ENCODE results near the gene DAB1. TPM values are rescaled to one million over a fixed set of nuclear protein-coding genes. Genes with fewer than 3 reads are reported as not detected.

Gene DAB1
- total RNA-seq, 1 donor from 2014 or later, result 19.1 TPM

DNA sequence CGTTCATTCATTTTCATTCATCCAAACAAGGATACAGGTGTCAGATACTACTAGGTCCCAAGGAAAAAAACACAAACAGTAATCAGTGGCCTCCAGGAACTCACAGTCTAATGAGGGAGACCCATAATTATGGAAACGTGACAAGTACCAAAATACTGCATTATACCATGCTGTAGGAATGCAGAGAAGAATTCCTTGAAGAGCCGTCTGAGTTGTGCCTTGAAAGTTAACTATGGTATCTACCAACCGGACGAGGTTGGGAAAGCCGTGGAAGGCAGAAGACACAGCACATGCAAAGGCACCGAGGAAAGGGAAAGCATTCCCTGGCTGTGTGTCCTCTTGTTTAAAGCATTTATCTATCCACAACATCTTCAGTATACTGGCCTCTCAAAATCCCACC, 206.0 kb downstream of the DAB1 start:
- TF ChIP-seq, protein P1, sequence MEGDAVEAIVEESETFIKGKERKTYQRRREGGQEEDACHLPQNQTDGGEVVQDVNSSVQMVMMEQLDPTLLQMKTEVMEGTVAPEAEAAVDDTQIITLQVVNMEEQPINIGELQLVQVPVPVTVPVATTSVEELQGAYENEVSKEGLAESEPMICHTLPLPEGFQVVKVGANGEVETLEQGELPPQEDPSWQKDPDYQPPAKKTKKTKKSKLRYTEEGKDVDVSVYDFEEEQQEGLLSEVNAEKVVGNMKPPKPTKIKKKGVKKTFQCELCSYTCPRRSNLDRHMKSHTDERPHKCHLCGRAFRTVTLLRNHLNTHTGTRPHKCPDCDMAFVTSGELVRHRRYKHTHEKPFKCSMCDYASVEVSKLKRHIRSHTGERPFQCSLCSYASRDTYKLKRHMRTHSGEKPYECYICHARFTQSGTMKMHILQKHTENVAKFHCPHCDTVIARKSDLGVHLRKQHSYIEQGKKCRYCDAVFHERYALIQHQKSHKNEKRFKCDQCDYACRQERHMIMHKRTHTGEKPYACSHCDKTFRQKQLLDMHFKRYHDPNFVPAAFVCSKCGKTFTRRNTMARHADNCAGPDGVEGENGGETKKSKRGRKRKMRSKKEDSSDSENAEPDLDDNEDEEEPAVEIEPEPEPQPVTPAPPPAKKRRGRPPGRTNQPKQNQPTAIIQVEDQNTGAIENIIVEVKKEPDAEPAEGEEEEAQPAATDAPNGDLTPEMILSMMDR (IDR thresholded peaks at IDR 0.05; ENCODE audit: unreplicated experiment), result no peak
- Mint-ChIP-seq H3K27me3 (ENCODE audit: unreplicated experiment) (peaks cover 6% of the 10 kb centered on the region), H3K9me3 (ENCODE audit: unreplicated experiment) (no peaks in the 10 kb centered on the region), H3K27ac (ENCODE audit: unreplicated experiment) (no peak overlapping the region), H3K4me3 (ENCODE audit: unreplicated experiment) (no peak overlapping the region), H3K4me1 (ENCODE audit: unreplicated experiment) (peaks cover 31% of the 10 kb centered on the region), H3K36me3 (ENCODE audit: low read depth, unreplicated experiment) (no peaks in the 10 kb centered on the region)
- DNase-seq (ENCODE audit: low spot score), result no peak

DNA sequence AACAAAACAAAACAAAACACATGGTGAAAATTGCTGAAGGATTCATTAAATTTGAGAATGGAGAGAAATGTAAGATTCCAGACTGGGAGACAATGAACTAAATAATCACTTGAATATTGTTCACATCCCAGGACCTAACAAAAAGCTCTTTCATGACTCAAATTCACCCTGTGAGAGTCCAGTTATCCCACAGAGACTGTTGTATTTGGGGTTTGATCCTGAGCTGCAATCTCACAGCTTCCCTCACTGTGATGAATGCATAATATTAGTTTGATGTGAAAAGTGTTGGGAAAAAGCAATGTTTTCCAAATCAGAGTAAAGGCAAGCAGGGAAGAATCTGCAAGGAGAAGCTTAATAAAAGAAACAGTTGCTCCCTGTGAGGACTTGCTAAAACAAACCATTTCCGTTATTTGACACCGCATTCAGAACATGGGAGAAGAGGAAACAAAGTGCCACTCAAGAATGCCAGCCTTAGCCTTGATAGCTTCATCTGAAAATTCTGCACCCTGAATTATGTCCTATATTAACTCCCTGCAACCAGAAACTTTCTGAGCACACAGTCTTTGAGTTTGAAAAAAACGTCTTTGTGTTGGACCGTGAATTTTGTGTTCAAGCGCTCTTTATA, 208.8 kb downstream of the DAB1 start:
- Mint-ChIP-seq H3K9me3 (ENCODE audit: unreplicated experiment) (no peaks in the 10 kb centered on the region), H3K4me1 (ENCODE audit: unreplicated experiment) (peaks cover 24% of the 10 kb centered on the region), H3K36me3 (ENCODE audit: low read depth, unreplicated experiment) (no peaks in the 10 kb centered on the region), H3K27ac (ENCODE audit: unreplicated experiment) (peak overlapping the region; percentile 59), H3K4me3 (ENCODE audit: unreplicated experiment) (no peak overlapping the region), H3K27me3 (ENCODE audit: unreplicated experiment) (peaks cover 4% of the 10 kb centered on the region)
- DNase-seq (ENCODE audit: low spot score), result no peak
- TF ChIP-seq, protein P1 (IDR thresholded peaks at IDR 0.05; ENCODE audit: unreplicated experiment), result no peak

DNA sequence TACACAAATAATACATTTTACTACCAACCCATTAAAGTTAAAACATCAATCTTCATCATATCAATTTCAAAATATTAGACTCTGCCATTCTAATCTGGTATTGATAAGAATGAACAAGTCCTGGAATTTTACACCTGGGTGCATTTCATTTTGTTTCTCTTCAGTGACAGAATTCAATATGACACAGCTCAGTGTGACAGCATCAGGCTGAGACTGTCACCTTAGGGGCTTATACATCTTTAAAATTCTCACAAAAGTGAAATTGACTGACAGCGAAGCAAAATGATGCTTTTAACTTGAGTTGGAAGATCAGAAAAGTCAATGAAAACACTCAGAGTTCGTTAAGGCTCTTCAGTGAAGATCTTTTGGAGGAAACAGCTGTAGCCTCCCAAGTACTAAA, 213.0 kb downstream of the DAB1 start:
- no peak for DNase-seq (ENCODE audit: low spot score)
- Mint-ChIP-seq H3K4me3 (ENCODE audit: unreplicated experiment) (no peak overlapping the region), H3K4me1 (ENCODE audit: unreplicated experiment) (peaks cover 23% of the 10 kb centered on the region), H3K9me3 (ENCODE audit: unreplicated experiment) (no peaks in the 10 kb centered on the region), H3K36me3 (ENCODE audit: low read depth, unreplicated experiment) (no peaks in the 10 kb centered on the region), H3K27ac (ENCODE audit: unreplicated experiment) (no peak overlapping the region), H3K27me3 (ENCODE audit: unreplicated experiment) (peaks cover 2% of the 10 kb centered on the region)
- TF ChIP-seq, protein P1 (IDR thresholded peaks at IDR 0.05; ENCODE audit: unreplicated experiment), result no peak

DNA sequence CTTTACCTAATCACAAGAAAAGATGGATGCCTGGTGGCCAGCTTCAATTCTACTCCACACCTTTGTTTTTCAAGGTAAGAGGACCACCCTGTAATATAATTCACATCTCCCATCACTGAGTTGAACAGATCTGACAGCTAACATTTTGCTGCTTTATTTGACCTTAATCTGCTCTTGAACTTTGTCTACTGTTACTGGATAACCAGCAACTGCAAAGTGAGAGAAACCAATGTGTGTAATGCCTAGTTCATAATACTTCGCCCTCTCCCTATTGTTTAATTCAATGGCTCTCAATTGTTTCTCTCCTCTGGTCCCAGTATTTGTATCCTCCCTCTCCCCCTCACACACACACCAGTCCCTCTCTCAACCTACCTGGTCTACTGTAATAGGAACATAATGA, 214.4 kb downstream of the DAB1 start:
- Mint-ChIP-seq H3K9me3 (ENCODE audit: unreplicated experiment) (no peaks in the 10 kb centered on the region), H3K27me3 (ENCODE audit: unreplicated experiment) (peaks cover 2% of the 10 kb centered on the region), H3K4me1 (ENCODE audit: unreplicated experiment) (peaks cover 23% of the 10 kb centered on the region), H3K4me3 (ENCODE audit: unreplicated experiment) (no peak overlapping the region), H3K36me3 (ENCODE audit: low read depth, unreplicated experiment) (no peaks in the 10 kb centered on the region), H3K27ac (ENCODE audit: unreplicated experiment) (no peak overlapping the region)
- TF ChIP-seq, protein P1 (IDR thresholded peaks at IDR 0.05; ENCODE audit: unreplicated experiment), result no peak
- DNase-seq (ENCODE audit: low spot score), result no peak

DNA sequence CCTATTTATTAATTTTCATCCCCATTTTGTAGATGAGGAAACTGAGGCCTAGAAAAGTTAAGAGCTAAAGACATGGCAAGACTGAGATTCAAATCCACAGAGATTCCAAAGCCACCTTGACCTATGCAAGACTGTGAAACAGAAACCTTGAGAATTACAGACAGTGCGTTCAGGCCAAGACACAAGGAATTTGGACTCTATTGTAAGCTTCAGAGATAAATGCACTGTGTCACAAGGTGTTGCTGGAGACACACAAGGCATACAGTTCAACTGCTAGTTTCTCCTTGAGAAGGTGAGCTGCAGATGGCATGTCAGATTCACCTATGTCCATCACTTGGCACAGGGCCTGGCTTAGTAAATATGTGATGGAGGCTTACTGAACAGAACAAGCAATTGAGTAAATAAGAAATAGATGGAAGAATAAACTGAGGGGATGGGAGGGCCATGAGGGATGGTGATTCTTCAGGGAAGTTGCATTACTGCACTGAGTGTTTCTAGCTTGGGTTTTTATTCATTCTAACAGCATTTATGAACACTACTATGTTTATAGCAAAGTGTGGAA, 215.0 kb downstream of the DAB1 start:
- Mint-ChIP-seq H3K4me1 (ENCODE audit: unreplicated experiment) (peaks cover 22% of the 10 kb centered on the region), H3K27me3 (ENCODE audit: unreplicated experiment) (peaks cover 2% of the 10 kb centered on the region), H3K9me3 (ENCODE audit: unreplicated experiment) (no peaks in the 10 kb centered on the region), H3K4me3 (ENCODE audit: unreplicated experiment) (no peak overlapping the region), H3K27ac (ENCODE audit: unreplicated experiment) (no peak overlapping the region), H3K36me3 (ENCODE audit: low read depth, unreplicated experiment) (no peaks in the 10 kb centered on the region)
- TF ChIP-seq, protein P1 (IDR thresholded peaks at IDR 0.05; ENCODE audit: unreplicated experiment), result no peak
- no peak for DNase-seq (ENCODE audit: low spot score)

Measured in endothelial cell (in vitro differentiated cells).